T-helper 1 cell treated with Interleukin-12 subunit alpha and Interleukin-12 subunit beta and Interleukin-4 antibody, amounts not matched to agents 30 ng/mL and 1 ng/mL, for 36 hours (primary cell): Measurements from ENCODE around the gene SCUBE2. TPM values are rescaled to one million over a fixed set of nuclear protein-coding genes. Genes with fewer than 3 reads are reported as not detected.

Experiments
- intact Hi-C: fragments of 100-400 bp; cut with micrococcal nuclease; formaldehyde crosslinking; loops from one replicate; pipeline ENCODE4 v1.15.1; 2024
- total RNA-seq: library from RNA; stranded (reverse); gene quantifications from 2 replicates; pipeline ENCODE4 v1.2.3, GENCODE V29; 2022

Gene SCUBE2
- total RNA-seq, 1 donor from 2014 or later: not detected

GRCh38 chr11:9076046-9076445, 15.4 kb downstream of the SCUBE2 start:
- intact Hi-C loops: no loop called here

- intact Hi-C loops: no loop called here
Measured at GRCh38 chr11:9075556-9075955, 15.8 kb downstream of the SCUBE2 start.

GRCh38 chr11:9074338-9075029, 16.9 kb downstream of the SCUBE2 start:
- intact Hi-C loops: no loop called here

DNA sequence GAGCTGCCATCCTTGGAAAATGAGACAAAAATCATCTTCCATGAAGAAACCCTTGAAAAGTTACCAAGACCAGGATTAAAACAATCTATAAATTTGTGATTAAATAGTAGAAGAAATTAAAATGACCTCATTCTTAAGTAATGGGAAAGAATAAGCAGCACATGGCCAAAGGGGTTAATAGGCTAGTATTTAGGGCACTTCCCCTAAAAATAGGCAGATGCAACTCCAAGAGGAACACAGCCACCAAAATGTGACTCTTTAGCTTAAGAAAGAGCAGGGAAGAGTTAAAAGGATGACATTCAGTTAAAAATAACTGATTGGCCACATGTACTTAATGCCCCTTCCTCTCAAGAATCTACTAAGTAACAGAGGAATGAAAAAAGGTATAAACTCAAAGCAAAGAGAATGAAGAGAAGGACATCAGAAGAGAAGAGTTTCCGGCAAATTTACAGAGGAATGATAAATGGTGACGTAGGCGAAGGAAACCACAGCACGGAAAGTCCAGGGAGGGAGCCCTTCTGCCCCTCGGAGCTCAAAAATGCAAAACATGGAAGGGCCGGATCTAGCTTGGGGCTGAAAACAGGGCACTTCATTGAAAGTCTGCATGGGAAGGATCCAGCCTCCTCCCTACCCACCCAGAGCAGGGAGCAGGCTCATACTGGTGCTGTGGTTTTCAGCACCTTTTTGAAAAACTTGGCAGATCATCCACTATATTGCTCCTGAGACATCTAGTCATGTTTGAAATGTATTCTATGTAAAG, 17.8 kb downstream of the SCUBE2 start:
- intact Hi-C loops: no loop called here

GRCh38 chr11:9072626-9073176, 18.7 kb downstream of the SCUBE2 start:
- intact Hi-C loops: no loop called here

DNA sequence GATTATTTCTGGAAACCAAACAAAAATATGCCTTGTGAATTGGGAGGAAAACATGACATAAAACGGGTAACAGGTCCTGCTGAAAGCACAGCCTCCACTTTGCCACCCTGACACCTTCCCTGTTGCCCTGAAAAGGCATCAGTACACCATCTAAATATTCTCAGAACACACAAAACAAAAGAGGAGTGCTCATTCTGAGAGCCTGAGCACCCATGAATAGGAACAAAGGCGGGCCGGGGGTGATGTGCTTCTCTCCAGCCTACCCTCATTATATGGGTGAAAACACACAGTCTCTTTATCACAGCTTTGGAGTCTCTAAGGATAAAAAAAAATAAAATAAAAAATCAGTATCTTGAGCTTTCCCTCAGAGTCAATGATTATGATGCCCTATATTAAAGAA, 19.7 kb downstream of the SCUBE2 start:
- intact Hi-C loops: no loop called here

- intact Hi-C loops: no loop called here
Measured at GRCh38 chr11:9070749-9071491, 20.5 kb downstream of the SCUBE2 start.

DNA sequence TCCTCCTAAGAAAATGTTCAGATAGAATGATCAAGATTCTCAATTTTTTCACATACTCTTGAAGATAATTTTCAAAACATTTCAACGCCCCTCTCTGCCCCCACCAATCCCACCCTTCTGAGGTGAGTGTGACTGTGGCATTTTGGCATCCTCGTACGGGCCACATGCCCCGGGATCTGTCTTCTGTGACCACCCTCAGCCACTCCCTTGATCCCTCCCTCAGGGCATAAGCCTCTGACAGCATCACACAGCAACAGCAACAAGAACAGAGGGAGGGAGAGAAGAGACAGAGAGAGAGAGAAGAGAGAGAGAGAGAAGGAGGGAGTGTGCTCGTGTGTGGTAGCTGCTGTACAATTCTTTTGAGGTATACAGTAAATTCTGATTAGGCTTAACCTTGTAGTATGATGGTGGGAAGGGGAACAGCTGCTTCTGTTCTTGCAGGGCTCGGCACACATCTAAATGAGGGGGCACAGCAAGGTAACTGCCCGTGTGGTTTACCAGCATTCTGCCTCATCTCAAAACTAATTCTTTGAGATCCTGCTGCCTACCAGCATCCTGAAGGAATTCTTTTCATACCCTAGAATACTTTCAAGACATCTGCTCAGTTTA, 21.4 kb downstream of the SCUBE2 start:
- intact Hi-C loops: no loop called here

DNA sequence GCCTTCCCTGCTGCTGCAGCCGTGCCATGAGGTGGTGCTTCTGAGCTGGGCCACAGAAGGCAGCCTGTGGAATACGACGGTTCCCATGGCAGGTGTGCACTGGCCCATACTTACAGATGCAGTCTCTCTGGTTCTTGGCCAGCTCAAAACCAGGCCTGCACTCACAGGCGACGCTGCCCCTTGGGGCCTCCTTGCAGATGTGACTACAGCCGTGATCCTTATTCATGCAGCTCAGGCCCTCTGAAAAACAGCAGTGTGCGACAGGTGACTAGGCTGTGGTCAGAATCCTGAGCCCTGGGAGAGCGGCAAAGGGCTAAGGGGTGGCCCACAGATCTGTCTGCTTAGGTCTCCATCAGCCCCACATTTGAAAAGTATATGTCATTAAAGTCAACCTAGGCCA, 22.1 kb downstream of the SCUBE2 start:
- intact Hi-C loops: no loop called here

GRCh38 chr11:9066433-9066925, 24.9 kb downstream of the SCUBE2 start:
- intact Hi-C loops: no loop called here

- intact Hi-C loops: no loop called here
Measured at GRCh38 chr11:9065607-9066432, 25.6 kb downstream of the SCUBE2 start.

- intact Hi-C loops: loop anchor here (2.0 kb wide), 2 partner anchors 47 to 147 kb away; no protein-coding TSS in a partner anchor
Measured at GRCh38 chr11:9061807-9062206, 29.6 kb downstream of the SCUBE2 start.

DNA sequence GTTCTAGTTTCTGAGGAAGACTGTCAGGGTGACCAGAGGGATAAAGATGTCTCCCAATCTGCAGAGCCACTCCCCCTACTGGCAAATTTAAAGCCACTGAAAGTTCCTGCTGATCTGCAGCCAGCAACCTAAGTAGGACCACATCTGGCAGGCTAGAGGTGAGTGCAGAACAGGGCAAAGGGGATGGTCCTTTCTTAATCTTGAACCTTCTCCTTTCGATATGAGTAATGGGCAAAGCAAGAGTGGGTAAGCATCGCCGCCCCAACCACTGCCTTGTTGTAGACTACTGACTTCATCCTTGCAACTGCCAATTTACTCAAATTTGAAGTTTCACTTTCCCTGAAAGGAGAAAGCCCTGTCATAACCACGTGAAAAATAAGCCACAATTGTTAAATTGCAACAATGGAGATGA, 30.7 kb downstream of the SCUBE2 start:
- intact Hi-C loops: loop anchor here (1.0 to 2.0 kb wide), 4 partner anchors 46 to 146 kb away; partner anchors contain the start of gene TMEM9B

DNA sequence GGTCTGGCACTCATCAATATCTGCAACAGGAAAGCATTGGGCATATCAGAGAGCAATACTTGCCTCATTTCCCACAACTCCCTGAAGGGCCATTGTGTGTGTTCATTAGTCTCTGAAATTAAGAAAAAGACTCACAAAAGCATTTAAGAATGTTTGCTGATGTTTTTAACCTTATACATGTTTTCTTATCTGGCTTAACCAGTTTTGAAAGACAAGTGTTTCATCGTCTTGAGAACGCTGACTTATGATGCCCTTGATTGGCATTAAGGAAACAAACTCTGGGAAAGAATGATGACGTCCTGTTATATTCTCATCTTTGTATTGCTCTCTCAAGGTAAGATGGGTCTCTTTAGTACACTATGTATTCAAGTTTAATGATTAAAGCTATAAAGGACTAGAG, 32.0 kb downstream of the SCUBE2 start:
- intact Hi-C loops: no loop called here

GRCh38 chr11:9057888-9058287, 33.5 kb downstream of the SCUBE2 start:
- intact Hi-C loops: no loop called here

- intact Hi-C loops: no loop called here
Measured at GRCh38 chr11:9057007-9057406, 34.4 kb downstream of the SCUBE2 start.

DNA sequence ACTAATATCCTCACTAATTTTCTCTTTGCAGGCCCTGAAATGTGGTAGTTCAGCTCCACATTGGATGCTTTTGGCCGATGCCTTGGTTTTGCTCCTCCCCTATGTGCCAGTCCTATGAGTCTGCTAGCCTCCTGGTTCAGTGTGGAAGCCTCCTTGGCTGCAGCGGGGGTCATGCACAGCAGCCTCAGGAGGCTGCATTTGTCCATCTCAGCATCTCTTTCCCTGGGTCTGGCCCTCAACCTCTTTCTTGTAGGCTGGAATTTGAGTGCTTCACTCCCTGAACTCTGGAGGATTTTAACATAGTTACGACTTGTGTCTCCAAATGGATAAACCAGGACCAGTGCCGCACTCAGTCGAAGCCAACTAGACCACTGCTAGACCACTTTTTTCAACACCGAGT, 34.9 kb downstream of the SCUBE2 start:
- intact Hi-C loops: no loop called here

DNA sequence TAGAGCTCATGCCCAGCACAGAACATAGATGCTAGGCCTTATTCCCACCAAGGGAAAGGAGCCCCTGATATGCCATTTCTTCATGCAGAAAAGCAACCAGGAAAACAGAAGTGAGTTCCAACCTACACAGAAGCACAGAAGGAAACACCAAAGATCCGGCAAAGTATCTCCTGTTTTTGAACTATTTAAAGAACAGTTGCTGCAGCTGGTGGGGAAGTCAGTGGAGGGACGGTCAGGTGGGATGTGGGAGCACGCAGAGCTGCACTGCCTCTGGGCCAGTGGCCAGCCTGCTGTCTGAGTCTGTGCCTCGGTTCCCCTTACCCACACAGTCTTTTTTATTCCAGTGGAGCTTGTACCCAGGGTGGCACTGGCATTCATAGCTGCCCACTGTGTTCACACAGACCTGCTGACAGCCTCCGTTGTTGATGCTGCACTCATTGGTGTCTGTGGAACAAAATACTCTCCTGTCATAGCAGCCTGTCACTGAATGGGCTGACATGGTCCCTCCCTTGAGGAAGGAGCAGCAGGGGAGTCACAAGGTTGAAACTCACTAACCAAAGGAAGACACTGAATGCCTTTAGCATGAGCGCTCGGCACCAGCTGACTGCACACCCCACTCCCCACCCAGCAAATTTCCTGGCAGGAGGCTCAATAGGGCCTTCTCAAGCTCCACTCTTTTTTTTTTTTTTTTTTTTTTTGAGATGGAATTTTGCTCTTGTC, 37.9 kb downstream of the SCUBE2 start:
- intact Hi-C loops: no loop called here

DNA sequence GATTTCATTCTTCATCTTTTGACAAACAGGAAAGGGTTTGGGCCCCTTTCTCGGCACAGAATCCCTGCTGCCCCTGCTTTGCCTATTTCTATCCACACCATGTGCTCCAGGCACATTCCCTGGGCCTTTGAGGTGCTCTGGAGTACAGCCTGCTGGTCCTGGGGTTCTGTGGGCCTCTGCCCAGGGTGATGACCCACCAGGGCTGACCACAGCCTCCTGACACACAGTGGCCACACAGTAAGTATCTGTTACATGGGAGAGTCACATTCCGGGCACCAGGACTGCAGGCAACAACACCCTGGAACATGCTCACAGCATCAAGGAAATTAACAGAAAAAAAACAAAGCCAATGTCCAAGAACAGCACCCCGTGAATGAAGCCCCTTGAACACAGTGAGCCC, 39.1 kb downstream of the SCUBE2 start:
- intact Hi-C loops: no loop called here

GRCh38 chr11:9049959-9050358, 41.4 kb downstream of the SCUBE2 start:
- intact Hi-C loops: no loop called here
